Glomerular visceral epithelial cell (primary cell): ENCODE data around the gene TIMP2.
A peak's percentile ranks its signal among the peaks of the same experiment; 100 is the strongest.

ENCODE experiments used
- DNase-seq: peaks from one replicate; pipeline ENCODE4 v3.0.0-alpha.2; 2016; ENCODE audit errors: extremely low spot score

Gene TIMP2

GRCh38 chr17:78839235-78839761 lies 85.9 kb downstream of the TIMP2 start:
- DNase-seq = peak; percentile 39

GRCh38 chr17:78838574-78839005 lies 86.6 kb downstream of the TIMP2 start:
- no peak for DNase-seq

- no peak for DNase-seq
Measured at GRCh38 chr17:78836420-78837021, 88.7 kb downstream of the TIMP2 start.

- DNase-seq = no peak
Measured at GRCh38 chr17:78834571-78834970, 90.6 kb downstream of the TIMP2 start.

GRCh38 chr17:78832541-78832810 lies 92.7 kb downstream of the TIMP2 start:
- no peak for DNase-seq

- no peak for DNase-seq
Measured at GRCh38 chr17:78831688-78832540, 93.3 kb downstream of the TIMP2 start.

- DNase-seq = no peak
Measured at GRCh38 chr17:78829477-78829876, 95.7 kb downstream of the TIMP2 start.

GRCh38 chr17:78828470-78829185 lies 96.6 kb downstream of the TIMP2 start:
- peak; percentile 25 for DNase-seq

GRCh38 chr17:78826836-78827509 lies 98.2 kb downstream of the TIMP2 start:
- no peak for DNase-seq

- DNase-seq = no peak
Measured at GRCh38 chr17:78826421-78826820, 98.8 kb downstream of the TIMP2 start.

- DNase-seq = no peak
Measured at GRCh38 chr17:78825696-78826095, 99.5 kb downstream of the TIMP2 start.

- DNase-seq = no peak
Measured at GRCh38 chr17:78824240-78824639, 100.9 kb downstream of the TIMP2 start.

GRCh38 chr17:78823282-78824046 lies 101.7 kb downstream of the TIMP2 start:
- no peak for DNase-seq

- DNase-seq = no peak
Measured at GRCh38 chr17:78822552-78822951, 102.6 kb downstream of the TIMP2 start.

GRCh38 chr17:78821961-78822360 lies 103.2 kb downstream of the TIMP2 start:
- no peak for DNase-seq

GRCh38 chr17:78820841-78821240 lies 104.3 kb downstream of the TIMP2 start:
- DNase-seq = no peak

GRCh38 chr17:78819806-78820792 lies 105.1 kb downstream of the TIMP2 start:
- no peak for DNase-seq

- DNase-seq = no peak
Measured at GRCh38 chr17:78819402-78819801, 105.8 kb downstream of the TIMP2 start.

- DNase-seq = no peak
Measured at GRCh38 chr17:78818932-78819331, 106.3 kb downstream of the TIMP2 start.
